IMR-90 (cell line): ENCODE results near the gene INMT. TPM values are rescaled to one million over a fixed set of nuclear protein-coding genes. Genes with fewer than 3 reads are reported as not detected.

Source experiments
- ATAC-seq: fragments of 200-7000 bp; cut with Tn5 transposase; 2 replicates; pipeline ENCODE4 v1.9.1; 2020; ENCODE audit warnings: low read depth, mild to moderate bottlenecking, moderate library complexity
- BruUV-seq: library from RNA; stranded (reverse); fragments of 400-500 nt; replicated peaks from 2 replicates; lab custom pipeline; 2021; lab: Mats Ljungman, UMichigan
- CTCF ChIA-PET: fragments of 300-600 bp; formaldehyde crosslinking; extraction: SDS; loops from one replicate; lab custom pipeline; 2021; ENCODE audit warnings: antibody characterized with exemption; lab: Yijun Ruan, JAX
- POLR2A ChIA-PET: fragments of 300-600 bp; sonication (Branson Sonifier 250); formaldehyde crosslinking; loops from one replicate; lab custom pipeline; 2022; ENCODE audit warnings: antibody characterized with exemption; ENCODE audit not compliant: unreplicated experiment; lab: Charles Lee
- DNase-seq: peaks from one replicate; pipeline ENCODE4 v3.0.0; 2013
- H2AFZ ChIP-seq: replicated peaks from 2 replicates; pipeline ENCODE3; 2013; ENCODE audit warnings: low read length, mild to moderate bottlenecking; ENCODE audit not compliant: poor library complexity
- H2AK5ac ChIP-seq: 2 replicates; pipeline ENCODE4 v1.6.1; 2013; ENCODE audit warnings: low read depth, low read length, inconsistent platforms
- H2AK9ac ChIP-seq: replicated peaks from 2 replicates; pipeline ENCODE3; 2013; ENCODE audit warnings: mild to moderate bottlenecking, low read depth, low read length, moderate library complexity; ENCODE audit not compliant: poor library complexity
- H2BK120ac ChIP-seq: 2 replicates; pipeline ENCODE4 v1.6.1; 2013; ENCODE audit warnings: low read depth, low read length, inconsistent platforms
- H2BK15ac ChIP-seq: 3 replicates; pipeline ENCODE4 v1.6.1; 2013; ENCODE audit warnings: low read depth, low read length, inconsistent platforms
- H2BK20ac ChIP-seq: 2 replicates; pipeline ENCODE4 v1.6.1; 2013; ENCODE audit warnings: low read depth, mild to moderate bottlenecking, inconsistent platforms, low read length, moderate library complexity
- H2BK5ac ChIP-seq: 2 replicates; pipeline ENCODE4 v1.6.1; 2013; ENCODE audit warnings: mild to moderate bottlenecking, low read depth, low read length, inconsistent platforms; ENCODE audit not compliant: poor library complexity, severe bottlenecking
- H3K14ac ChIP-seq: replicated peaks from 2 replicates; pipeline ENCODE4 v1.6.1; 2013; ENCODE audit warnings: low read depth, low read length, inconsistent platforms
- H3K18ac ChIP-seq: 2 replicates; pipeline ENCODE4 v1.6.1; 2013; ENCODE audit warnings: low read depth, low read length, control low read depth
- H3K23ac ChIP-seq: 2 replicates; pipeline ENCODE4 v1.6.1; 2013; ENCODE audit warnings: low read depth, low read length, inconsistent platforms
- H3K27ac ChIP-seq: 2 replicates; pipeline ENCODE4 v1.5.1; 2013; ENCODE audit warnings: mild to moderate bottlenecking, control low read depth, low read length; ENCODE audit not compliant: insufficient read depth
- H3K27me3 ChIP-seq: 2 replicates; pipeline ENCODE4 v1.6.1; 2013; ENCODE audit warnings: low read length; ENCODE audit not compliant: control insufficient read depth, insufficient read depth
- H3K36me3 ChIP-seq: 2 replicates; pipeline ENCODE4 v1.6.1; 2013; ENCODE audit warnings: low read length, mixed read lengths; ENCODE audit not compliant: control insufficient read depth, insufficient read depth
- H3K4ac ChIP-seq: 2 replicates; pipeline ENCODE4 v1.6.1; 2013; ENCODE audit warnings: low read depth, low read length, inconsistent platforms
- H3K4me1 ChIP-seq: 2 replicates; pipeline ENCODE4 v1.6.1; 2013; ENCODE audit warnings: low read length, mixed read lengths; ENCODE audit not compliant: control insufficient read depth, insufficient read depth
- H3K4me2 ChIP-seq: 2 replicates; pipeline ENCODE4 v1.6.1; 2013; ENCODE audit warnings: low read depth, mild to moderate bottlenecking, control low read depth, low read length, moderate library complexity
- H3K4me3 ChIP-seq: 2 replicates; pipeline ENCODE4 v1.5.1; 2013; ENCODE audit warnings: low read depth, mild to moderate bottlenecking, control low read depth, low read length, moderate library complexity; ENCODE audit not compliant: insufficient read depth
- H3K56ac ChIP-seq: 2 replicates; pipeline ENCODE4 v1.6.1; 2013; ENCODE audit warnings: low read length, inconsistent platforms; ENCODE audit not compliant: insufficient read depth; ENCODE audit errors: extremely low read depth
- H3K79me1 ChIP-seq, 2 experiments: 2 replicates each; pipeline ENCODE4 v1.6.1; 2013; ENCODE audit warnings: low read length in 2 of 2, inconsistent platforms in 1 of 2, low read depth in 1 of 2
- H3K9ac ChIP-seq: 2 replicates; pipeline ENCODE4 v1.6.1; 2013; ENCODE audit warnings: low read depth, low read length, control low read depth
- H3K9me1 ChIP-seq: 2 replicates; pipeline ENCODE4 v1.6.1; 2013; ENCODE audit warnings: low read length, inconsistent platforms; ENCODE audit not compliant: insufficient read depth
- H3K9me3 ChIP-seq: 2 replicates; pipeline ENCODE4 v1.6.1; 2013; ENCODE audit warnings: low read length; ENCODE audit not compliant: control insufficient read depth, insufficient read depth
- H4K20me1 ChIP-seq: 2 replicates; pipeline ENCODE4 v1.6.1; 2013; ENCODE audit warnings: low read length, inconsistent platforms; ENCODE audit not compliant: insufficient read depth
- H4K5ac ChIP-seq: 2 replicates; pipeline ENCODE4 v1.6.1; 2013; ENCODE audit warnings: mild to moderate bottlenecking, low read depth, low read length, control low read depth
- H4K8ac ChIP-seq, 2 experiments: 2 replicates each; pipeline ENCODE4 v1.6.1; 2013; ENCODE audit warnings: low read depth in 2 of 2, low read length in 2 of 2, control low read depth in 1 of 2, inconsistent platforms in 1 of 2
- H4K91ac ChIP-seq: 2 replicates; pipeline ENCODE4 v1.6.1; 2013; ENCODE audit warnings: low read depth, low read length, inconsistent platforms; ENCODE audit not compliant: insufficient read depth
- BHLHE40 ChIP-seq: fragments of 150-350 bp; IDR thresholded peaks from 2 replicates; pipeline ENCODE4 v1.6.1; 2016; ENCODE audit warnings: mild to moderate bottlenecking, low read depth, low read length
- WGBS, 2 experiments: methylation state at CpG; one replicate each; pipeline versions ENCODE4 v1.1.5 to v1.1.7; 2013; ENCODE audit warnings: missing lambda C conversion rate in 2 of 2; ENCODE audit not compliant: insufficient read length in 1 of 2; ENCODE audit errors: extremely low coverage in 2 of 2; 5-methylcytosine and 5-hydroxymethylcytosine counted together
- dilution Hi-C: fragments of 300-500 bp; cut with HindIII; formaldehyde crosslinking; loops from one replicate; pipeline ENCODE4 v1.14.3; 2018; ENCODE audit warnings: low sequenced_read_pairs; ENCODE audit not compliant: unreplicated experiment
- in situ Hi-C: fragments of 300-500 bp; cut with MboI; formaldehyde crosslinking; loops from 3 replicates; pipeline ENCODE4 v1.14.3; 2019; ENCODE audit warnings: low sequenced_read_pairs, inconsistent platforms, mixed read lengths
- intact Hi-C: fragments of 100-400 bp; cut with micrococcal nuclease; formaldehyde crosslinking; loops from 2 replicates; pipeline ENCODE4 v1.10.0; 2022
- polyA plus RNA-seq, 3 experiments: library from polyadenylated mRNA; depleted of rRNA; stranded (reverse); fragments of >200 nt; gene quantifications; 2 replicates each; pipeline ENCODE4 v1.2.3, GENCODE V29; 2012; ENCODE audit warnings: low replicate concordance in 1 of 3
- total RNA-seq: library from RNA; depleted of rRNA; stranded (reverse); fragments of >200 nt; gene quantifications from 2 replicates; pipeline ENCODE4 v1.2.3, GENCODE V29; 2012

The INMT gene
- total and polyA plus RNA-seq, 2 of the 4 experiments (the other 2 are of a cell fraction), result 0.39 to 2.2 TPM

- Histone ChIP-seq H2AFZ (no peak overlapping the region), H2BK20ac (no peak overlapping the region), H3K4me3 (no peak overlapping the region), H3K4ac (no peak overlapping the region), H2AK5ac (no peak overlapping the region), H3K27ac (no peak overlapping the region), H2BK5ac (no peak overlapping the region), H2AK9ac (no peak overlapping the region), H2BK15ac (no peak overlapping the region), H4K8ac (no peak overlapping the region), H3K9ac (no peak overlapping the region), H3K56ac (no peak overlapping the region), H3K14ac (no peak overlapping the region), H4K91ac (no peak overlapping the region), H3K9me1 (no peaks in the 10 kb centered on the region), H3K9me3 (no peaks in the 10 kb centered on the region; the same call in 1 of the 2 replicates), H3K36me3 (no peaks in the 10 kb centered on the region), H4K20me1 (no peaks in the 10 kb centered on the region), H3K18ac (no peak overlapping the region), H3K23ac (no peak overlapping the region), H3K4me1 (no peaks in the 10 kb centered on the region), H4K5ac (no peak overlapping the region), H2BK120ac (no peak overlapping the region), H3K79me1 (no peaks in the 10 kb centered on the region), H3K4me2 (no peak overlapping the region), H3K27me3 (peaks cover 22% of the 10 kb centered on the region)
- DNase-seq (no peak), ATAC-seq (no peak)
- BruUV-seq, result no TSS peak
- WGBS, 2 experiments, result 44% methylated on average over 2 of the region's 6 CpGs; no CpG with 5 or more reads in 1 of the 2 experiments
- ChIA-PET POLR2A (no interaction called here), CTCF (no interaction called here)
- dilution Hi-C loops, result no loop called here
- no peak for TF ChIP-seq BHLHE40
- intact Hi-C loops, result no loop called here
- in situ Hi-C loops, result no loop called here
Measured at GRCh38 chr7:30738026-30738915, 13.7 kb upstream of the INMT start.
